ENCODE measurements around the gene PLN.

DNA sequence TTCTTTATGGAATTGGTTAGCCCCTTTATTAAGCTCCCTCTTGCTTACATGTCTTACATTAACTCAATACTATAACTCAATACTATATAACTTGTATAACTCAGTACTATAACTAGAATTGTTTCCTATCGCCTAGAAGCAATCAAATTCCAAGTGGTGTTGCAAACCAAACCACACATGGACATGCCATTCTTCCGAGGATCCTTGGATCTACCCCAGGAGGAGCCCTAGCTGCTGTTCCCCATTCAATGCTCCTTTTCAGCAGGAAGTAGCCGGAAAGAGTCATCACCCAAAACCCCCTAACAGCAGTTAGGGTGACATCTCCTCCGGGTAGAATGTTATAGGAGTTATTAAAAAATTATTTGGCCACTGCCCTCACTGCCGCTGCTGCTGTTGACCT, 40.5 kb downstream of the PLN start:
- TF ChIP-seq, protein P1, sequence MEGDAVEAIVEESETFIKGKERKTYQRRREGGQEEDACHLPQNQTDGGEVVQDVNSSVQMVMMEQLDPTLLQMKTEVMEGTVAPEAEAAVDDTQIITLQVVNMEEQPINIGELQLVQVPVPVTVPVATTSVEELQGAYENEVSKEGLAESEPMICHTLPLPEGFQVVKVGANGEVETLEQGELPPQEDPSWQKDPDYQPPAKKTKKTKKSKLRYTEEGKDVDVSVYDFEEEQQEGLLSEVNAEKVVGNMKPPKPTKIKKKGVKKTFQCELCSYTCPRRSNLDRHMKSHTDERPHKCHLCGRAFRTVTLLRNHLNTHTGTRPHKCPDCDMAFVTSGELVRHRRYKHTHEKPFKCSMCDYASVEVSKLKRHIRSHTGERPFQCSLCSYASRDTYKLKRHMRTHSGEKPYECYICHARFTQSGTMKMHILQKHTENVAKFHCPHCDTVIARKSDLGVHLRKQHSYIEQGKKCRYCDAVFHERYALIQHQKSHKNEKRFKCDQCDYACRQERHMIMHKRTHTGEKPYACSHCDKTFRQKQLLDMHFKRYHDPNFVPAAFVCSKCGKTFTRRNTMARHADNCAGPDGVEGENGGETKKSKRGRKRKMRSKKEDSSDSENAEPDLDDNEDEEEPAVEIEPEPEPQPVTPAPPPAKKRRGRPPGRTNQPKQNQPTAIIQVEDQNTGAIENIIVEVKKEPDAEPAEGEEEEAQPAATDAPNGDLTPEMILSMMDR (IDR thresholded peaks at IDR 0.05), result no peak
- TF ChIP-seq EP300 (IDR thresholded peaks at IDR 0.05) (no peak), POLR2A (IDR thresholded peaks at IDR 0.05) (no peak)

All from tibial nerve (tissue), 4 donors.